Upper lobe of left lung (tissue), 6 donors: ENCODE data around the gene REC114. TPM values are rescaled to one million over a fixed set of nuclear protein-coding genes. Genes with fewer than 3 reads are reported as not detected.

ENCODE experiments used
- ATAC-seq, 2 donors: fragments of 200-7000 bp; cut with Tn5 transposase; one replicate each; pipeline ENCODE4 v1.9.1; 2022; ENCODE audit warnings: mild to moderate bottlenecking in 2 of 2, moderate library complexity in 2 of 2; ENCODE audit not compliant: low FRiP score in 2 of 2
- DNase-seq, 2 donors: peaks; one replicate each; pipeline ENCODE4 v3.0.0-alpha.2; 2019 to 2020
- H3K27ac ChIP-seq, 4 donors: fragments of 200-600 bp; sonication (generic); one replicate each; pipeline ENCODE4 v1.5.1; 2016 to 2019
- H3K27me3 ChIP-seq, 4 donors: fragments of 200-600 bp; sonication (generic); one replicate each; pipeline ENCODE4 v1.5.1; 2017 to 2019
- H3K36me3 ChIP-seq, 4 donors: fragments of 200-600 bp; sonication (generic); one replicate each; pipeline ENCODE4 v1.5.1; 2016 to 2019
- H3K4me1 ChIP-seq, 4 donors: fragments of 200-600 bp; sonication (generic); one replicate each; pipeline ENCODE4 v1.5.1; 2018 to 2019
- H3K4me3 ChIP-seq, 4 donors: fragments of 200-600 bp; sonication (generic); one replicate each; pipeline ENCODE4 v1.5.1; 2017 to 2019; ENCODE audit warnings: mild to moderate bottlenecking in 2 of 4, moderate library complexity in 1 of 4
- H3K9me3 ChIP-seq, 4 donors: fragments of 200-600 bp; sonication (generic); one replicate each; pipeline ENCODE4 v1.5.1; 2018 to 2019
- EP300 ChIP-seq, 4 donors: sonication (generic); formaldehyde crosslinking; IDR thresholded peaks; one replicate each; pipeline ENCODE4 v1.5.1; 2017; ENCODE audit warnings: antibody characterized with exemption in 4 of 4, control low read depth in 2 of 4
- POLR2A ChIP-seq, 4 donors: fragments of 450-650 bp; IDR thresholded peaks; one replicate each; pipeline ENCODE4 v1.5.1; 2016 to 2017; ENCODE audit warnings: antibody characterized with exemption in 4 of 4, mild to moderate bottlenecking in 2 of 4
- POLR2AphosphoS5 ChIP-seq, 2 donors: sonication (generic); formaldehyde crosslinking; IDR thresholded peaks; one replicate each; pipeline ENCODE4 v1.5.1; 2017; ENCODE audit warnings: antibody characterized with exemption in 2 of 2
- WGBS, 2 donors: methylation state at CpG; one replicate each; pipeline ENCODE4 v1.1.5; 2017 to 2018; 5-methylcytosine and 5-hydroxymethylcytosine counted together
- total RNA-seq, 6 donors: library from RNA; depleted of rRNA in 4 of 6; stranded (reverse); fragments of >200 nt in 4 of 6; gene quantifications; one replicate each; pipeline versions ENCODE4 v1.1.0 to v1.2.1, GENCODE V29; 2016 to 2021
- TF ChIP-seq, protein P1 (sequence below), 6 experiments: fragments of 450-650 bp in 4 of 6; fragments of 200-600 bp in 2 of 6; sonication (generic) in 2 of 6; IDR thresholded peaks; one replicate each; pipeline ENCODE4 v1.5.1; 2016 to 2019; ENCODE audit warnings: antibody characterized with exemption in 6 of 6
- donor health status: DM: no; HTN: no; CAD: no; lungs with moderate emphysema.
- donor health status: DM: no; HTN: yes; CAD: no; lungs with severe emphysema.

Gene REC114
- total RNA-seq, 6 donors from 2014 or later: not detected

DNA sequence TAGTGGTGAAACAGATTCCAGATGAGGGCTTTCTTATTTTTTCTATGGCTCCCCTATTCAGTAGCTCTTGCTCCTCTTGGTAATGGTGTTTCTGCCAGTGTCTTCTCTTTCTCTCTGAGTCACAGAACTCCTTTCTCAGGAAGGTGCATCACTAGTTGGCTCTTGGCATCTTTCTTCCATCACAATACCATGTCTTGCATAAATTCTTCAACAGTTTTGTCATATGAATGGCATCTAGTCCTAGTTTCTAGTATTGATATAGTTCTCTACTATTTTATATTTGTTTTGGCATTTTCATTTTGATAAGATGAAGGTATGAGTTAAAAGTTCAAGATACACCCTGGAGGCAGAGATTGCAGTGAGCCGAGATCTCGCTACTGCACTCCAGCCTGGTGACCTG is 51.0 kb downstream of the REC114 start:
- no peaks in the 10 kb centered on the region for H3K36me3 ChIP-seq
- no peaks in the 10 kb centered on the region for H3K4me1 ChIP-seq
- no peak overlapping the region for H3K4me3 ChIP-seq
- ATAC-seq (no peak), DNase-seq (no peak)
- H3K27me3 ChIP-seq: no peaks in the 10 kb centered on the region
- 87 to 92% methylated on average over 2 of the region's 2 CpGs for WGBS, 2 donors
- H3K27ac ChIP-seq: no peak overlapping the region
- TF ChIP-seq EP300 (IDR thresholded peaks at IDR 0.05) (no peak), POLR2A (IDR thresholded peaks at IDR 0.05) (no peak), POLR2AphosphoS5 (IDR thresholded peaks at IDR 0.05) (no peak)
- TF ChIP-seq, protein P1, sequence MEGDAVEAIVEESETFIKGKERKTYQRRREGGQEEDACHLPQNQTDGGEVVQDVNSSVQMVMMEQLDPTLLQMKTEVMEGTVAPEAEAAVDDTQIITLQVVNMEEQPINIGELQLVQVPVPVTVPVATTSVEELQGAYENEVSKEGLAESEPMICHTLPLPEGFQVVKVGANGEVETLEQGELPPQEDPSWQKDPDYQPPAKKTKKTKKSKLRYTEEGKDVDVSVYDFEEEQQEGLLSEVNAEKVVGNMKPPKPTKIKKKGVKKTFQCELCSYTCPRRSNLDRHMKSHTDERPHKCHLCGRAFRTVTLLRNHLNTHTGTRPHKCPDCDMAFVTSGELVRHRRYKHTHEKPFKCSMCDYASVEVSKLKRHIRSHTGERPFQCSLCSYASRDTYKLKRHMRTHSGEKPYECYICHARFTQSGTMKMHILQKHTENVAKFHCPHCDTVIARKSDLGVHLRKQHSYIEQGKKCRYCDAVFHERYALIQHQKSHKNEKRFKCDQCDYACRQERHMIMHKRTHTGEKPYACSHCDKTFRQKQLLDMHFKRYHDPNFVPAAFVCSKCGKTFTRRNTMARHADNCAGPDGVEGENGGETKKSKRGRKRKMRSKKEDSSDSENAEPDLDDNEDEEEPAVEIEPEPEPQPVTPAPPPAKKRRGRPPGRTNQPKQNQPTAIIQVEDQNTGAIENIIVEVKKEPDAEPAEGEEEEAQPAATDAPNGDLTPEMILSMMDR (IDR thresholded peaks at IDR 0.05): no peak
- no peaks in the 10 kb centered on the region for H3K9me3 ChIP-seq

DNA sequence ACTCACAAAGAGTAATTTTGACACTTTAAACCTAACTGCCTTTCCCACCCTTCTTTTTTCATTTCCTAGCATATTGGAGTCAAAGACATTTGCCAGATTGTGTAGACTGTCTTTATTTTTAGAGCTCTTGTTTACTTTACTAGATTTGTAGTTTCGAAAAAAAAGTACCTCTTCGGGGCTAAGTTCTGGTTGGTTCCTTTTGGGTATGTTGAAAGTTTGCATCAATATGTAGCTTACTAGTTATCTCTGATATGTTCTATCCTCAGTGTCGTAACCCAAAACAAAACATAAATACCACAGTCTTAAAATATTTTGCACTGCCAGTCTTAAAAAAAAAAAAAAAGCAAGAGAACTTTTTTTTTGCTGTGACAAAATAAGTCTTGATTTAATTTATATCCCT is 52.2 kb downstream of the REC114 start:
- H3K27me3 ChIP-seq: no peaks in the 10 kb centered on the region
- H3K36me3 ChIP-seq: no peaks in the 10 kb centered on the region
- no peak overlapping the region for H3K4me3 ChIP-seq
- TF ChIP-seq, protein P1 (IDR thresholded peaks at IDR 0.05): no peak
- TF ChIP-seq EP300 (IDR thresholded peaks at IDR 0.05) (no peak), POLR2A (IDR thresholded peaks at IDR 0.05) (no peak), POLR2AphosphoS5 (IDR thresholded peaks at IDR 0.05) (no peak)
- DNase-seq (no peak), ATAC-seq (no peak)
- no peaks in the 10 kb centered on the region for H3K9me3 ChIP-seq
- no peak overlapping the region for H3K27ac ChIP-seq
- 55 to 70% methylated on average over 3 of the region's 3 CpGs for WGBS, 2 donors
- no peaks in the 10 kb centered on the region for H3K4me1 ChIP-seq

DNA sequence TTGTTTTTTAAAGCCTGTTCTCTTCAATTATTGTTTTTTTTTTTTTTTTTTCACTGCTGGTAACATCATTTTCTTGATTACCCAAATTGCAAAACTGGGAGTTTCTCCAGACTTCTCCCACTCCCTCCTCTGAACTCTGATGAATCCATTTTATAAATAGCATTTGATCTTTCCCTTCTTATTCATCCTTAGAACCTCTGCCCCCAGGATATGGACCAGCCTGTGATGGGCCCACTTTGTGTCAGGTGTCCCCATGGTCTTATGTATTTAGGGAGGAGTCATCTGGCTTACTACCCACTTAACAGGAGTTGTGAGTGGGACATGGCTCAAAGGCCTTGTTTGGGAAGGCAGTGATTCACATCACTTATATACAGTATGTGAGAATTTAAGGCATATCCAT is 57.7 kb downstream of the REC114 start:
- TF ChIP-seq POLR2A (IDR thresholded peaks at IDR 0.05) (no peak), EP300 (IDR thresholded peaks at IDR 0.05) (no peak), POLR2AphosphoS5 (IDR thresholded peaks at IDR 0.05) (no peak)
- TF ChIP-seq, protein P1 (IDR thresholded peaks at IDR 0.05): no peak
- no peak for DNase-seq
- no peak for ATAC-seq

DNA sequence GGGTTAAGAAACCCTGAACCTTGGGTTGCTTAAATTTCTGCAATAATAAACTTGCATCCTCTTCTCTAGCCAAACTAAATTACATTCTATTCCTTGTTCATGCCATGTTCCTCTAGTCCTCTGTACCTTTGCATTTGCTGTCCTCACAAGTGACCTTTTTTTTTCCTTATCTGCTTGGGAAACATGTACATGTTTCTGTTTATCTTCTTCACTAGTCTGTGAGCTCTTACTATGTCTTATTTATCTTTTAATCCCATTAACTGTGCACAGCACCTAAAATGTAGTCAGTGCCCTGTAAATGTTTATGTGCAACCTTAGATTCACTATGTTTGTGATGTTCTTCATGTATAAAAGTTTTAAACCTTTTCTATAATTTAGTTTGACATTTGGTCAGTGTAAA is 61.9 kb downstream of the REC114 start:
- TF ChIP-seq POLR2A (IDR thresholded peaks at IDR 0.05) (no peak), POLR2AphosphoS5 (IDR thresholded peaks at IDR 0.05) (no peak), EP300 (IDR thresholded peaks at IDR 0.05) (no peak)
- TF ChIP-seq, protein P1 (IDR thresholded peaks at IDR 0.05): no peak
- no peaks in the 10 kb centered on the region for H3K27me3 ChIP-seq
- H3K4me3 ChIP-seq: no peak overlapping the region
- H3K9me3 ChIP-seq: no peaks in the 10 kb centered on the region
- no peaks in the 10 kb centered on the region for H3K4me1 ChIP-seq
- H3K27ac ChIP-seq: no peak overlapping the region
- ATAC-seq: no peak
- no peaks in the 10 kb centered on the region for H3K36me3 ChIP-seq
- no peak for DNase-seq

More for the DNA sequence above, 57.7 kb downstream of the REC114 start:
- H3K4me1 ChIP-seq: no peaks in the 10 kb centered on the region
- no peak overlapping the region for H3K4me3 ChIP-seq
- H3K27me3 ChIP-seq: no peaks in the 10 kb centered on the region
- no peaks in the 10 kb centered on the region for H3K9me3 ChIP-seq
- no peaks in the 10 kb centered on the region for H3K36me3 ChIP-seq
- H3K27ac ChIP-seq: no peak overlapping the region

DNA sequence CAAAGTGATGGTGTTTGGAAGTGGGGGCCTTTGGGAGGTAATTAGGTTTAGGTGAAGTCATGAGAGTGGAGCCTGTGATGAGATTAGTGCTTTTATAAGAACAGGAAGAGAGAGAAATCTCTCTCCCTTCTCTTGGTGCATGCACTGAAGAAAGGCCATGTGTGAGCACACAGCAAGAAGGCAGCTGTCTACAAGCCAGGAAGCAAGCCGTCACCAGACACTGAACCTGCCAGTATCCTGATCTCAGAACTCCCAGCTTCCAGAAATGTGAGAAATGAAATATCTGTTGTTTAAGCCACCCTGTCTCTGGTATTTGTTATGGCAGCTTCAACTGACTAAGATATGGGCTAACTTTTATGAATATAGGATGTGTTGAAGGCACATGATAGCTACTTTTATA is 72.6 kb downstream of the REC114 start:
- DNase-seq (no peak), ATAC-seq (no peak)
- TF ChIP-seq POLR2A (IDR thresholded peaks at IDR 0.05) (no peak), EP300 (IDR thresholded peaks at IDR 0.05) (no peak), POLR2AphosphoS5 (IDR thresholded peaks at IDR 0.05) (no peak)
- TF ChIP-seq, protein P1 (IDR thresholded peaks at IDR 0.05): no peak
- Histone ChIP-seq H3K4me3 (no peak overlapping the region), H3K36me3 (no peaks in the 10 kb centered on the region), H3K27ac (no peak overlapping the region), H3K27me3 (no peaks in the 10 kb centered on the region), H3K4me1 (no peaks in the 10 kb centered on the region), H3K9me3 (no peaks in the 10 kb centered on the region)
- 93 to 100% methylated on average over 1 of the region's 1 CpG for WGBS, 2 donors
